HepG2 (cell line): ENCODE results near the gene TTLL10. TPM values are rescaled to one million over a fixed set of nuclear protein-coding genes. Genes with fewer than 3 reads are reported as not detected.
A peak's percentile ranks its signal among the peaks of the same experiment; 100 is the strongest.

Experiments
- ATAC-seq: fragments of 200-7000 bp; cut with Tn5 transposase; 3 replicates; pipeline ENCODE4 v1.9.1; 2020; ENCODE audit warnings: mild to moderate bottlenecking, moderate library complexity
- BruUV-seq: library from RNA; stranded (reverse); fragments of 400-500 nt; replicated peaks from 2 replicates; lab custom pipeline; 2021; lab: Mats Ljungman, UMichigan
- CTCF ChIA-PET: fragments of 300-600 bp; formaldehyde crosslinking; extraction: SDS; loops from one replicate; lab custom pipeline; 2021; ENCODE audit warnings: low total read pairs, inconsistent platforms, low intra/inter-chr PET ratio; lab: Yijun Ruan, JAX
- POLR2A ChIA-PET: fragments of 350-600 bp; sonication (Branson Sonifier 250); formaldehyde crosslinking; loops from one replicate; lab custom pipeline; 2020; ENCODE audit warnings: antibody characterized with exemption, inconsistent platforms; lab: Yijun Ruan, JAX
- DNase-seq: peaks from one replicate; pipeline ENCODE4 v3.0.0-alpha.2; 2015; ENCODE audit warnings: low spot score
- FAIRE-seq: peaks from 3 replicates; lab custom pipeline; 2011; peaks lifted over from hg19 to GRCh38; lab: Jason Lieb, UNC
- H2AFZ ChIP-seq: one replicate; pipeline ENCODE4 v1.6.1; 2011; ENCODE audit warnings: low read length, inconsistent platforms
- H3K27ac ChIP-seq: fragments of 300-600 bp; 3 replicates; pipeline ENCODE4 v1.8.0; 2011; ENCODE audit warnings: mixed run types, mild to moderate bottlenecking, mixed read lengths, low read length, inconsistent platforms; ENCODE audit not compliant: insufficient read depth; ENCODE audit errors: extremely low read length
- H3K27me3 ChIP-seq, 2 experiments: fragments of 200-600 bp in 1 of 2; 2 replicates in 1 of 2; 3 replicates in 1 of 2; pipeline versions ENCODE4 v1.6.0 to v1.8.0; 2011; ENCODE audit warnings: low read length in 2 of 2, mild to moderate bottlenecking in 2 of 2, moderate library complexity in 2 of 2, inconsistent platforms in 1 of 2; ENCODE audit not compliant: insufficient read depth in 2 of 2, control insufficient read depth in 1 of 2
- H3K36me3 ChIP-seq, 2 experiments: fragments of 200-600 bp in 1 of 2; replicated peaks in 1 of 2; 2 replicates in 1 of 2; 3 replicates in 1 of 2; pipeline versions ENCODE4 v1.5.1 to v1.8.0; 2011; ENCODE audit warnings: low read length in 2 of 2, inconsistent platforms in 1 of 2; ENCODE audit not compliant: insufficient read depth in 2 of 2, control insufficient read depth in 1 of 2
- H3K4me1 ChIP-seq: 2 replicates; pipeline ENCODE4 v1.5.1; 2012; ENCODE audit warnings: low read length, inconsistent platforms; ENCODE audit not compliant: insufficient read depth
- H3K4me2 ChIP-seq: 2 replicates; pipeline ENCODE4 v1.6.0; 2011; ENCODE audit warnings: low read depth, low read length, inconsistent platforms
- H3K4me3 ChIP-seq, 3 experiments: fragments of 200-600 bp in 1 of 3; sonication (generic), shearing (Covaris generic) in 1 of 3; replicated peaks in 1 of 3; 2 replicates each; pipeline ENCODE4 v1.5.1; 2011 to 2016; ENCODE audit warnings: low read length in 3 of 3, inconsistent platforms in 2 of 3, low read depth in 2 of 3, mild to moderate bottlenecking in 2 of 3, control low read depth in 1 of 3, mixed read lengths in 1 of 3; ENCODE audit not compliant: insufficient read depth in 1 of 3
- H3K79me2 ChIP-seq: one replicate; pipeline ENCODE4 v1.6.1; 2011; ENCODE audit warnings: low read length, inconsistent platforms; ENCODE audit not compliant: insufficient read depth
- H3K9ac ChIP-seq: 2 replicates; pipeline ENCODE4 v1.6.0; 2011; ENCODE audit warnings: mild to moderate bottlenecking, low read depth, low read length, inconsistent platforms; ENCODE audit not compliant: insufficient read depth
- H3K9me3 ChIP-seq: 2 replicates; pipeline ENCODE4 v1.5.1; 2012; ENCODE audit warnings: mild to moderate bottlenecking, low read length
- H4K20me1 ChIP-seq: 2 replicates; pipeline ENCODE4 v1.6.0; 2011; ENCODE audit warnings: inconsistent platforms, mild to moderate bottlenecking, low read length, moderate library complexity; ENCODE audit not compliant: insufficient read depth
- ELF3 ChIP-seq: IDR thresholded peaks from 2 replicates; pipeline ENCODE4 v1.6.1; 2016; ENCODE audit warnings: missing genetic modification reagents, missing compliant biosample characterization
- ERF ChIP-seq: IDR thresholded peaks from 2 replicates; pipeline ENCODE4 v1.6.1; 2018; ENCODE audit warnings: missing biosample characterization, missing genetic modification reagents
- KDM2A ChIP-seq: sonication (generic); formaldehyde crosslinking; IDR thresholded peaks from 2 replicates; pipeline ENCODE4 v1.4.0; 2020; ENCODE audit warnings: low read depth, missing genetic modification reagents, borderline replicate concordance
- KLF16 ChIP-seq, 2 experiments: sonication (generic) in 1 of 2; formaldehyde crosslinking in 1 of 2; IDR thresholded peaks; 2 replicates each; pipeline versions ENCODE4 v1.6.1 to v1.8.0; 2016 to 2023; ENCODE audit warnings: missing genetic modification reagents in 2 of 2, missing compliant biosample characterization in 1 of 2
- NCOA2 ChIP-seq: sonication (generic); formaldehyde crosslinking; IDR thresholded peaks from 2 replicates; pipeline ENCODE4 v1.8.0; 2022; ENCODE audit warnings: inconsistent platforms
- NFIC ChIP-seq: IDR thresholded peaks from 2 replicates; pipeline ENCODE4 v1.6.1; 2012; ENCODE audit warnings: mild to moderate bottlenecking, low read length, inconsistent platforms
- NR1H2 ChIP-seq: sonication (generic); formaldehyde crosslinking; IDR thresholded peaks from 2 replicates; pipeline ENCODE4 v1.8.1; 2022; ENCODE audit warnings: low read depth, missing genetic modification reagents, borderline replicate concordance
- PAX8 ChIP-seq: sonication (generic); formaldehyde crosslinking; IDR thresholded peaks from 2 replicates; pipeline ENCODE4 v1.8.0; 2022; ENCODE audit warnings: mild to moderate bottlenecking, missing genetic modification reagents, borderline replicate concordance
- POLR2G ChIP-seq: fragments of 200-400 bp; formaldehyde crosslinking; IDR thresholded peaks from 2 replicates; pipeline ENCODE4 v1.6.1; 2018; ENCODE audit warnings: mild to moderate bottlenecking, low read depth, low read length, moderate library complexity
- RBFOX2 ChIP-seq: fragments of 200-400 bp; formaldehyde crosslinking; IDR thresholded peaks from 2 replicates; pipeline ENCODE4 v1.6.1; 2017; ENCODE audit warnings: low read depth, mild to moderate bottlenecking, low read length
- RBM22 ChIP-seq: fragments of 200-400 bp; formaldehyde crosslinking; optimal IDR thresholded peaks from 2 replicates; pipeline ENCODE3; 2017; ENCODE audit warnings: mild to moderate bottlenecking, low read length, moderate library complexity
- SALL1 ChIP-seq: sonication (generic); formaldehyde crosslinking; IDR thresholded peaks from 2 replicates; pipeline ENCODE4 v1.8.0; 2022; ENCODE audit warnings: mild to moderate bottlenecking, missing genetic modification reagents
- SIN3A ChIP-seq: IDR thresholded peaks from 2 replicates; pipeline ENCODE4 v1.6.1; 2011; ENCODE audit warnings: low read depth, mild to moderate bottlenecking, control low read depth, low read length, borderline replicate concordance
- THRA ChIP-seq: sonication (generic); formaldehyde crosslinking; IDR thresholded peaks from 2 replicates; pipeline ENCODE4 v1.4.0; 2020; ENCODE audit warnings: missing genetic modification reagents, borderline replicate concordance
- TSC22D2 ChIP-seq: sonication (generic); formaldehyde crosslinking; IDR thresholded peaks from 2 replicates; pipeline ENCODE4 v1.5.1; 2020; ENCODE audit warnings: missing genetic modification reagents, mild to moderate bottlenecking, borderline replicate concordance
- ZBTB44 ChIP-seq: sonication (generic); formaldehyde crosslinking; IDR thresholded peaks from 2 replicates; pipeline ENCODE4 v1.4.0; 2020; ENCODE audit warnings: missing genetic modification reagents
- ZNF101 ChIP-seq: sonication (generic); formaldehyde crosslinking; IDR thresholded peaks from 2 replicates; pipeline ENCODE4 v1.4.0; 2020; ENCODE audit warnings: mild to moderate bottlenecking, low read depth, missing genetic modification reagents, borderline replicate concordance
- ZNF12 ChIP-seq: sonication (generic); formaldehyde crosslinking; IDR thresholded peaks from 2 replicates; pipeline ENCODE4 v1.5.0; 2020; ENCODE audit warnings: missing genetic modification reagents
- ZNF121 ChIP-seq: sonication (generic); formaldehyde crosslinking; IDR thresholded peaks from 2 replicates; pipeline ENCODE4 v1.5.0; 2020; ENCODE audit warnings: mild to moderate bottlenecking, missing genetic modification reagents
- ZNF256 ChIP-seq: sonication (generic); formaldehyde crosslinking; conservative IDR thresholded peaks from 2 replicates; pipeline ENCODE4 v1.4.0; 2020; ENCODE audit warnings: missing genetic modification reagents
- ZNF264 ChIP-seq: sonication (generic); formaldehyde crosslinking; IDR thresholded peaks from 2 replicates; pipeline ENCODE4 v1.4.0; 2020; ENCODE audit warnings: missing genetic modification reagents
- WGBS: methylation state at CpG from one replicate; pipeline ENCODE4 v1.1.6; 2017; ENCODE audit warnings: low lambda C conversion rate; 5-methylcytosine and 5-hydroxymethylcytosine counted together
- in situ Hi-C: cut with HindIII; loops from 2 replicates; pipeline ENCODE4 v1.10.0; 2017; ENCODE audit warnings: low pct_unique_long_range_greater_than_20kb; ENCODE audit not compliant: extremely low pct_ligation_motif_present
- intact Hi-C: fragments of 100-400 bp; cut with micrococcal nuclease; formaldehyde crosslinking; loops from one replicate; pipeline ENCODE4 v1.10.0; 2022; ENCODE audit not compliant: unreplicated experiment
- polyA plus RNA-seq, 8 experiments: library from polyadenylated mRNA; depleted of rRNA in 3 of 8; stranded (reverse) in 7 of 8; unstranded in 1 of 8; fragments of >200 nt; fragmentation: Illumina TruSeq in 4 of 8; extraction: Trizol in 4 of 8; gene quantifications; 2 replicates each; pipeline versions ENCODE4 v1.2.1 to v1.2.3, GENCODE V29; 2011 to 2016; ENCODE audit warnings: low read depth in 4 of 8, missing spikeins in 1 of 8, mixed read lengths in 1 of 8; ENCODE audit not compliant: insufficient read depth in 1 of 8
- total RNA-seq, 5 experiments: library from RNA; depleted of rRNA; stranded (reverse); fragments of >200 nt; fragmentation: Illumina TruSeq; extraction: Trizol; gene quantifications; 2 replicates each; pipeline ENCODE4 v1.2.3, GENCODE V29; 2016; ENCODE audit warnings: low read depth in 1 of 5
- TF ChIP-seq, protein P1 (sequence below): sonication (generic); formaldehyde crosslinking; IDR thresholded peaks from 2 replicates; pipeline ENCODE4 v1.9.0; 2021; ENCODE audit warnings: missing genetic modification reagents, mild to moderate bottlenecking, borderline replicate concordance

TTLL10 gene
- total and polyA plus RNA-seq, 2 of the 13 experiments (the other 11 are each of a cell fraction or from before 2014, with no cell fraction given) = not detected

- in situ Hi-C loops = no loop called here
- no peaks in the 10 kb centered on the region for H3K36me3 ChIP-seq
- no peak for FAIRE-seq
- no peak for DNase-seq
- H3K27me3 ChIP-seq = no peaks in the 10 kb centered on the region
- no peak overlapping the region for H2AFZ ChIP-seq
- no peaks in the 10 kb centered on the region for H3K79me2 ChIP-seq
- intact Hi-C loops = no loop called here
- ATAC-seq = peak; percentile 37
- no peaks in the 10 kb centered on the region for H4K20me1 ChIP-seq
- H3K4me3 ChIP-seq = peak overlapping the region in 2 of 3 experiments; percentile 22 to 46; a peak in 3 of 6 replicates
- ChIA-PET POLR2A (no interaction called here), CTCF (no interaction called here)
- peaks cover 10% of the 10 kb centered on the region; the same call in 1 of the 2 replicates for H3K4me1 ChIP-seq
- no peak overlapping the region for H3K27ac ChIP-seq
- peak overlapping the region; percentile 60 for H3K9ac ChIP-seq
- WGBS = 71% methylated on average over 9 of the region's 32 CpGs
- BruUV-seq = no TSS peak
- no peaks in the 10 kb centered on the region for H3K9me3 ChIP-seq
- H3K4me2 ChIP-seq = peak overlapping the region; percentile 32
- no peak for TF ChIP-seq KDM2A (CRISPR knock-in tag)
- TF ChIP-seq ERF (CRISPR knock-in tag) = no peak
- no peak for TF ChIP-seq NCOA2 (CRISPR knock-in tag)
- TF ChIP-seq PAX8 (CRISPR knock-in tag) = no peak
- TF ChIP-seq SIN3A = no peak
- TF ChIP-seq RBM22 = no peak
- TF ChIP-seq ELF3 (CRISPR knock-in tag) = no peak
- TF ChIP-seq NFIC = no peak
- no peak for TF ChIP-seq TSC22D2 (CRISPR knock-in tag)
- peak; percentile 64 for TF ChIP-seq RBFOX2
- no peak for TF ChIP-seq ZNF264 (CRISPR knock-in tag)
- no peak for TF ChIP-seq ZNF101 (CRISPR knock-in tag)
- TF ChIP-seq ZNF121 (CRISPR knock-in tag) = no peak
- no peak for TF ChIP-seq KLF16 (CRISPR knock-in tag; IDR thresholded peaks at IDR 0.05)
- no peak for TF ChIP-seq ZBTB44
- no peak for TF ChIP-seq NR1H2 (CRISPR knock-in tag)
- TF ChIP-seq ZNF12 = no peak
- TF ChIP-seq, protein P1, sequence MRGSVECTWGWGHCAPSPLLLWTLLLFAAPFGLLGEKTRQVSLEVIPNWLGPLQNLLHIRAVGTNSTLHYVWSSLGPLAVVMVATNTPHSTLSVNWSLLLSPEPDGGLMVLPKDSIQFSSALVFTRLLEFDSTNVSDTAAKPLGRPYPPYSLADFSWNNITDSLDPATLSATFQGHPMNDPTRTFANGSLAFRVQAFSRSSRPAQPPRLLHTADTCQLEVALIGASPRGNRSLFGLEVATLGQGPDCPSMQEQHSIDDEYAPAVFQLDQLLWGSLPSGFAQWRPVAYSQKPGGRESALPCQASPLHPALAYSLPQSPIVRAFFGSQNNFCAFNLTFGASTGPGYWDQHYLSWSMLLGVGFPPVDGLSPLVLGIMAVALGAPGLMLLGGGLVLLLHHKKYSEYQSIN = no peak
- peak; percentile 55; the same call in 1 of the 2 replicates for TF ChIP-seq POLR2G
- TF ChIP-seq SALL1 (CRISPR knock-in tag) = no peak
- no peak for TF ChIP-seq ZNF256
- peak; percentile 9; the same call in 1 of the 2 replicates for TF ChIP-seq THRA
Observed at GRCh38 chr1:1144843-1145546, 28.7 kb upstream of the TTLL10 start.
